Cardiac muscle cell (in vitro differentiated cells and primary cell): ENCODE results near the gene TAS2R40. TPM values are rescaled to one million over a fixed set of nuclear protein-coding genes. Genes with fewer than 3 reads are reported as not detected.

Experiments used
- DNase-seq, 2 donors: peaks; one replicate each; pipeline versions ENCODE4 v3.0.0 to v3.0.0-alpha.2; 2010 to 2017; ENCODE audit warnings: low read depth in 1 of 2, low spot score in 1 of 2
- H3K27ac ChIP-seq: fragments of 200-600 bp; sonication (generic); 2 replicates; pipeline ENCODE4 v1.5.1; 2016
- H3K27me3 ChIP-seq: fragments of 200-600 bp; sonication (generic); 2 replicates; pipeline ENCODE4 v1.6.0; 2016; ENCODE audit warnings: control low read depth
- H3K36me3 ChIP-seq: fragments of 200-600 bp; sonication (generic); 2 replicates; pipeline ENCODE4 v1.5.1; 2016; ENCODE audit warnings: control low read depth
- H3K4me1 ChIP-seq: fragments of 200-600 bp; sonication (generic); 2 replicates; pipeline ENCODE4 v1.8.1; 2017; ENCODE audit warnings: low read depth, mild to moderate bottlenecking, mixed run types
- H3K4me3 ChIP-seq: fragments of 200-600 bp; sonication (generic); 2 replicates; pipeline ENCODE4 v1.5.1; 2016; ENCODE audit warnings: mild to moderate bottlenecking
- H3K9me3 ChIP-seq: fragments of 200-600 bp; sonication (generic); 2 replicates; pipeline ENCODE4 v1.5.1; 2017; ENCODE audit warnings: low read depth, mild to moderate bottlenecking, control low read depth
- CTCF ChIP-seq: IDR thresholded peaks from 2 replicates; pipeline ENCODE4 v1.5.1; 2012; ENCODE audit warnings: low read depth, mild to moderate bottlenecking, low read length
- polyA plus RNA-seq: library from polyadenylated mRNA; unstranded; fragments of >200 nt; fragmentation: Nextera tagmentation; extraction: Ambion mirVana; gene quantifications from 2 replicates; pipeline ENCODE4 v1.2.1, GENCODE V29; 2016
- total RNA-seq: library from RNA; depleted of rRNA; stranded (reverse); fragments of >200 nt; gene quantifications from 2 replicates; pipeline ENCODE4 v1.2.3, GENCODE V29; 2016

TAS2R40 gene
- total and polyA plus RNA-seq, 2 experiments from 2014 or later = not detected

GRCh38 chr7:143271240-143271639 lies 49.4 kb downstream of the TAS2R40 start:
- Histone ChIP-seq H3K36me3 (peaks cover 14% of the 10 kb centered on the region), H3K9me3 (no peaks in the 10 kb centered on the region), H3K4me1 (no peaks in the 10 kb centered on the region), H3K27me3 (no peaks in the 10 kb centered on the region), H3K4me3 (no peak overlapping the region), H3K27ac (no peak overlapping the region)
- no peak for DNase-seq
- TF ChIP-seq CTCF = no peak

Other genes starting within 250 kb of the TAS2R40 start
- gene OR9A2, start 194.9 kb upstream of the TAS2R40 start, total RNA-seq = 0.60 TPM in 1 of 2 replicates, not detected in the other
- gene OR9A2, start 194.9 kb upstream of the TAS2R40 start, polyA plus RNA-seq = not detected in 2 replicates
- not detected in 2 replicates for gene OR6V1, start 169.7 kb upstream of the TAS2R40 start, total RNA-seq
- gene OR6V1, start 169.7 kb upstream of the TAS2R40 start, polyA plus RNA-seq = not detected in 2 replicates
- gene PIP, start 90.0 kb upstream of the TAS2R40 start, total RNA-seq = not detected in 2 replicates
- not detected in 2 replicates for gene PIP, start 90.0 kb upstream of the TAS2R40 start, polyA plus RNA-seq
- not detected in 2 replicates for gene TAS2R39, start 38.6 kb upstream of the TAS2R40 start, total RNA-seq
- gene TAS2R39, start 38.6 kb upstream of the TAS2R40 start, polyA plus RNA-seq = 0.75 TPM in 1 of 2 replicates, not detected in the other
- gene GSTK1, start 41.4 kb downstream of the TAS2R40 start, total RNA-seq = 218 and 221 TPM in 2 replicates
- gene GSTK1, start 41.4 kb downstream of the TAS2R40 start, polyA plus RNA-seq = 230 and 248 TPM in 2 replicates
- gene TMEM139, start 62.9 kb downstream of the TAS2R40 start, total RNA-seq = 0.11 and 0.69 TPM in 2 replicates
- gene TMEM139, start 62.9 kb downstream of the TAS2R40 start, polyA plus RNA-seq = 2.0 and 3.0 TPM in 2 replicates
- gene CASP2, start 66.3 kb downstream of the TAS2R40 start, total RNA-seq = 8.6 and 11.1 TPM in 2 replicates
- 6.9 and 8.9 TPM in 2 replicates for gene CASP2, start 66.3 kb downstream of the TAS2R40 start, polyA plus RNA-seq
- gene CLCN1, start 94.1 kb downstream of the TAS2R40 start, total RNA-seq = 0.11 TPM in 1 of 2 replicates, not detected in the other
- gene CLCN1, start 94.1 kb downstream of the TAS2R40 start, polyA plus RNA-seq = 0.09 TPM in 1 of 2 replicates, not detected in the other
- 0.71 and 3.0 TPM in 2 replicates for gene FAM131B, start 140.7 kb downstream of the TAS2R40 start, total RNA-seq
- 0.14 and 0.26 TPM in 2 replicates for gene FAM131B, start 140.7 kb downstream of the TAS2R40 start, polyA plus RNA-seq
- gene ZYX, start 159.3 kb downstream of the TAS2R40 start, total RNA-seq = 43.6 and 57.2 TPM in 2 replicates
- 98.4 and 101 TPM in 2 replicates for gene ZYX, start 159.3 kb downstream of the TAS2R40 start, polyA plus RNA-seq
- 0.30 TPM in 1 of 2 replicates, not detected in the other for gene EPHA1, start 186.8 kb downstream of the TAS2R40 start, total RNA-seq
- 1.8 and 2.7 TPM in 2 replicates for gene EPHA1, start 186.8 kb downstream of the TAS2R40 start, polyA plus RNA-seq
- not detected in 2 replicates for gene TAS2R60, start 221.4 kb downstream of the TAS2R40 start, total RNA-seq
- gene TAS2R60, start 221.4 kb downstream of the TAS2R40 start, polyA plus RNA-seq = not detected in 2 replicates